Astrocyte of the spinal cord (primary cell): ENCODE measurements around the gene LIPG.
A peak's percentile ranks its signal among the peaks of the same experiment; 100 is the strongest.

ENCODE experiments used
- DNase-seq: peaks from one replicate; pipeline ENCODE4 v3.0.0; 2011; ENCODE audit warnings: low read depth, low spot score
- H3K4me3 ChIP-seq: 2 replicates; pipeline ENCODE4 v1.5.1; 2011; ENCODE audit warnings: low read depth, mild to moderate bottlenecking, low read length, moderate library complexity
- in situ Hi-C: cut with HindIII; loops from 2 replicates; pipeline ENCODE4 v1.10.0; 2017; ENCODE audit warnings: low sequenced_read_pairs
- TF ChIP-seq, protein P1 (sequence below): IDR thresholded peaks from 2 replicates; pipeline ENCODE4 v1.5.1; 2012; ENCODE audit warnings: low read depth, mild to moderate bottlenecking, low read length, inconsistent platforms

Gene LIPG

DNA sequence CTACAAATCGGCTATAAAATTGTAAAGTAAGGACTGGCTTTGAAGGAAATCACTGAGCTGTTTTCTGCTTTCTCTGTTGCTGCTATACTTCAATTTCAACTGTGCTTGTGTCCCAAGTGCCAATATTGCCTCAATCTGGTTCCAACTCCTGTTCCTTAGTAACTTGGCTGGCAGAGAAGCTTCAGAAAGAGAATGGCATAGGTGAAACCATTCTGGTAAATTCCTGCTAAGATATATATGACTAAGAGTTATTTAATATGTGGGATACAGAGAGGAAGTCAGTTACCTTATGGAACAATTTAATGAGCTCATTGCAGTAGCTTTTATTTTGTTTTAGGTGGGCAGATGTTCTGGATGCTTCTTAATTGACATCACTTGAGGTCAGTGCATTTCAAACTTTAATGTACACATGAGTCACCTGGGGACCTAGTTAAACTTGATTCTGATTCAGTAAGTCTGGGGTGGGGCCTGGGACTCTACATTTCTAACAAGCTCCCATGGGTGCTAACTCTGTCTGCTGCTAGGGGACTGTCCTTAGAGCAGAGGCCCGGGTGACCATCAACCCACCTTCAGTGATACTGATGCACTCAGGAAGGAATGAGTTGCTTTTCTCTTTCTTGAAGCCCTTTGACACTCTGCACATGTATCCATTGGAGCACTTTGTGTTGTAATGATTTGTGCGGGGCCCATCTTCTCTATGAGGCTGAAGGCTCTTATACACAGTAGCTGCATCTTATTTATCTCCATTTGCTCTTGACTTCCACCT lies 47.6 kb downstream of the LIPG start:
- TF ChIP-seq, protein P1, sequence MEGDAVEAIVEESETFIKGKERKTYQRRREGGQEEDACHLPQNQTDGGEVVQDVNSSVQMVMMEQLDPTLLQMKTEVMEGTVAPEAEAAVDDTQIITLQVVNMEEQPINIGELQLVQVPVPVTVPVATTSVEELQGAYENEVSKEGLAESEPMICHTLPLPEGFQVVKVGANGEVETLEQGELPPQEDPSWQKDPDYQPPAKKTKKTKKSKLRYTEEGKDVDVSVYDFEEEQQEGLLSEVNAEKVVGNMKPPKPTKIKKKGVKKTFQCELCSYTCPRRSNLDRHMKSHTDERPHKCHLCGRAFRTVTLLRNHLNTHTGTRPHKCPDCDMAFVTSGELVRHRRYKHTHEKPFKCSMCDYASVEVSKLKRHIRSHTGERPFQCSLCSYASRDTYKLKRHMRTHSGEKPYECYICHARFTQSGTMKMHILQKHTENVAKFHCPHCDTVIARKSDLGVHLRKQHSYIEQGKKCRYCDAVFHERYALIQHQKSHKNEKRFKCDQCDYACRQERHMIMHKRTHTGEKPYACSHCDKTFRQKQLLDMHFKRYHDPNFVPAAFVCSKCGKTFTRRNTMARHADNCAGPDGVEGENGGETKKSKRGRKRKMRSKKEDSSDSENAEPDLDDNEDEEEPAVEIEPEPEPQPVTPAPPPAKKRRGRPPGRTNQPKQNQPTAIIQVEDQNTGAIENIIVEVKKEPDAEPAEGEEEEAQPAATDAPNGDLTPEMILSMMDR = no peak
- no peak overlapping the region for H3K4me3 ChIP-seq
- peak; percentile 33 for DNase-seq
- in situ Hi-C loops = no loop called here

- no peak for DNase-seq
- in situ Hi-C loops = no loop called here
- TF ChIP-seq, protein P1 = no peak
- H3K4me3 ChIP-seq = no peak overlapping the region
Observed at GRCh38 chr18:49610022-49610445, 48.2 kb downstream of the LIPG start.

GRCh38 chr18:49611316-49611715 lies 49.5 kb downstream of the LIPG start:
- TF ChIP-seq, protein P1 = no peak
- in situ Hi-C loops = no loop called here
- DNase-seq = no peak
- H3K4me3 ChIP-seq = no peak overlapping the region

DNA sequence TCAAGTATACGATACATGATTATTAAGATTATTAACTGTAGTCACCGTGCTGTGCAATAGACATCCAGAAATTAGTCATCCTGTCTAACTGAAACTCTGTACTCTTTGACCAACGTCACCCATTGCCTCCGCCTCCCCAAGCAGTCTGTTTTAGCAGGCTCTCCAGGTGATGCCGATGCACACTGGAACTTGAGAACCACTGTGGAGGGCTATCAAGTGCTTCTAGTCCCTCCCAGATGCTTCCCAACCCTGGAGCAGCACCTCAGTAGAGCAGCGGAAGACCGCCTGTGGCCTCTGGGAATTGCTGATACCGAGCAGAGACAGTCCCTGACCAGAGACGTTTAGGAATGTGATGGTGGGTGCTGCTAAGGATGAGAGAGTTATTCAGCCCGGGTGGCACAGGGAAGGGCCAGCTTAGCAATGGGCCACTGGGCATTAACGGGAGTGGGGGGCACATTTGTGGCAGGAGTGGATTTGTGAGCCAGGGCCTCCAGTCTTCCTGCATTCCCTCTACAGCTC lies 50.7 kb downstream of the LIPG start:
- TF ChIP-seq, protein P1 = no peak
- in situ Hi-C loops = no loop called here
- DNase-seq = no peak
- no peak overlapping the region for H3K4me3 ChIP-seq

DNA sequence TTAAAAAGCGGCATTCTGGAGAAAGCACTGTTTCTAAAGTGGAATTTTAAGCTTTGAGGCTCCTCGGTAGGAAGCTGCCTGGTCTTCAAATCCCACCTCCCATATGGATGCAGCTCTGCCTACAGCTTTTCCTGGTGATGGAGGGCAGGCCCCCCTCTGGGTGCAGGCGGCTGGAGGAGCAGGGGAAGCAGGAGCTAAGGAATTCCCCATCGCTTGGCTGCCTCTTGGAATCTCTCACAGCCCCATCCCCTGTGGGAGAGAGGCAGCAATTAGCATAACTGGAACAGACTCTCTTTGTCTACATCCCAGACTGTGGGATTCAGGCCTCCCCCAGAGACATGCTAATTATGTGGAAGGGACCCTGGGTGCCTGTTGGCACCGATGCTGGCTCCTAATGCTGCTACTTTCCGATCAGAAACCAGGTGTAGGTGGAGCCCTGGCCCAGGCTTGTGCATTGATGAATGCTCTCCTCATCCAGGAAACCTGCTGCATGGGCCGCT lies 51.3 kb downstream of the LIPG start:
- peak; percentile 57 for DNase-seq
- in situ Hi-C loops = no loop called here

GRCh38 chr18:49613641-49614151 lies 51.8 kb downstream of the LIPG start:
- in situ Hi-C loops = no loop called here
- TF ChIP-seq, protein P1 = no peak

More for the DNA sequence above, 51.3 kb downstream of the LIPG start:
- TF ChIP-seq, protein P1 = no peak
- H3K4me3 ChIP-seq = no peak overlapping the region

More at GRCh38 chr18:49613641-49614151, 51.8 kb downstream of the LIPG start:
- H3K4me3 ChIP-seq = no peak overlapping the region
- DNase-seq = no peak
